GM23248 (cell line): ENCODE results near the gene ACACA. TPM values are rescaled to one million over a fixed set of nuclear protein-coding genes. Genes with fewer than 3 reads are reported as not detected.
A peak's percentile ranks its signal among the peaks of the same experiment; 100 is the strongest.

Experiments used
- DNase-seq: peaks from one replicate; pipeline ENCODE4 v3.0.0-alpha.2; 2015
- H2AFZ ChIP-seq: fragments of 200-600 bp; sonication (generic); 2 replicates; pipeline ENCODE4 v1.6.1; 2016; ENCODE audit warnings: antibody characterized with exemption
- H3F3A ChIP-seq: fragments of 200-600 bp; sonication (generic); 2 replicates; pipeline ENCODE4 v1.6.1; 2016; ENCODE audit warnings: mild to moderate bottlenecking, antibody characterized with exemption, mixed run types; ENCODE audit not compliant: insufficient read depth
- H3K27ac ChIP-seq: fragments of 200-600 bp; sonication (generic); 2 replicates; pipeline ENCODE4 v1.5.1; 2016; ENCODE audit warnings: mild to moderate bottlenecking
- H3K27me3 ChIP-seq: fragments of 200-600 bp; sonication (generic); replicated peaks from 2 replicates; pipeline ENCODE4 v1.6.1; 2016; ENCODE audit warnings: mild to moderate bottlenecking; ENCODE audit not compliant: insufficient read depth
- H3K36me3 ChIP-seq: fragments of 200-600 bp; sonication (generic); 2 replicates; pipeline ENCODE4 v1.6.1; 2016; ENCODE audit warnings: low read depth, mild to moderate bottlenecking
- H3K4me1 ChIP-seq: fragments of 200-600 bp; sonication (generic); 2 replicates; pipeline ENCODE4 v1.6.1; 2016; ENCODE audit warnings: mild to moderate bottlenecking; ENCODE audit not compliant: insufficient read depth
- H3K4me2 ChIP-seq: fragments of 200-600 bp; sonication (generic); one replicate; pipeline ENCODE4 v1.6.1; 2016; ENCODE audit warnings: mild to moderate bottlenecking; ENCODE audit not compliant: unreplicated experiment
- H3K4me3 ChIP-seq: fragments of 200-600 bp; sonication (generic); 2 replicates; pipeline ENCODE4 v1.5.1; 2016; ENCODE audit warnings: mild to moderate bottlenecking
- H3K79me2 ChIP-seq: fragments of 200-600 bp; sonication (generic); 2 replicates; pipeline ENCODE4 v1.6.1; 2016; ENCODE audit warnings: mild to moderate bottlenecking; ENCODE audit not compliant: insufficient read depth
- H3K9ac ChIP-seq: fragments of 200-600 bp; sonication (generic); 2 replicates; pipeline ENCODE4 v1.6.1; 2016; ENCODE audit warnings: mild to moderate bottlenecking
- H3K9me2 ChIP-seq: fragments of 200-600 bp; sonication (generic); 2 replicates; pipeline ENCODE4 v1.6.1; 2016; ENCODE audit warnings: mixed run types, mild to moderate bottlenecking, moderate library complexity; ENCODE audit not compliant: insufficient read depth
- H3K9me3 ChIP-seq: fragments of 200-600 bp; sonication (generic); one replicate; pipeline ENCODE4 v1.6.1; 2017; ENCODE audit warnings: low read depth
- H4K20me1 ChIP-seq: fragments of 200-600 bp; sonication (generic); 2 replicates; pipeline ENCODE4 v1.6.0; 2016; ENCODE audit not compliant: insufficient read depth
- EZH2 ChIP-seq: fragments of 200-600 bp; sonication (generic); IDR thresholded peaks from 2 replicates; pipeline ENCODE4 v1.6.1; 2018; ENCODE audit warnings: antibody characterized with exemption, mild to moderate bottlenecking; ENCODE audit not compliant: insufficient read depth, poor library complexity, severe bottlenecking
- EZH2phosphoT487 ChIP-seq: fragments of 200-600 bp; sonication (generic); IDR thresholded peaks from 2 replicates; pipeline ENCODE4 v1.6.1; 2018; ENCODE audit warnings: antibody characterized with exemption, moderate library complexity, mild to moderate bottlenecking, low read depth; ENCODE audit not compliant: insufficient read depth
- WGBS, 2 experiments: methylation state at CpG; one replicate each; pipeline ENCODE4 v1.1.6; 2015 to 2017; ENCODE audit warnings: low lambda C conversion rate in 2 of 2, low coverage in 1 of 2; ENCODE audit errors: missing lambda C conversion rate in 2 of 2; 5-methylcytosine and 5-hydroxymethylcytosine counted together
- in situ Hi-C: fragments of 300-500 bp; cut with MboI; formaldehyde crosslinking; loops from 2 replicates; pipeline ENCODE4 v1.15.0; 2020
- polyA plus RNA-seq: library from polyadenylated mRNA; unstranded; fragments of >200 nt; fragmentation: Nextera tagmentation; extraction: Ambion mirVana; gene quantifications from 2 replicates; pipeline ENCODE4 v1.2.1, GENCODE V29; 2016
- total RNA-seq: library from RNA; depleted of rRNA; stranded (reverse); fragments of >200 nt; shearing (Covaris generic); gene quantifications from 2 replicates; pipeline ENCODE4 v1.2.3, GENCODE V29; 2014

The ACACA gene
- total and polyA plus RNA-seq, 2 experiments from 2014 or later = 10.2 to 21.9 TPM

- 93 to 100% methylated on average over 4 of the region's 4 CpGs for WGBS, 2 experiments
- H3F3A ChIP-seq = no peaks in the 10 kb centered on the region
- no peak overlapping the region for H3K4me2 ChIP-seq
- TF ChIP-seq EZH2 (no peak), EZH2phosphoT487 (no peak)
- H3K9me2 ChIP-seq = no peaks in the 10 kb centered on the region
- no peaks in the 10 kb centered on the region for H3K9me3 ChIP-seq
- no peaks in the 10 kb centered on the region for H4K20me1 ChIP-seq
- DNase-seq = peak; percentile 1
- H3K79me2 ChIP-seq = peaks cover 50% of the 10 kb centered on the region
- no peaks in the 10 kb centered on the region for H3K4me1 ChIP-seq
- H3K9ac ChIP-seq = no peak overlapping the region
- H3K27me3 ChIP-seq = no peaks in the 10 kb centered on the region
- in situ Hi-C loops = no loop called here
- no peaks in the 10 kb centered on the region for H3K36me3 ChIP-seq
- no peak overlapping the region for H2AFZ ChIP-seq
- no peak overlapping the region for H3K4me3 ChIP-seq
- no peak overlapping the region for H3K27ac ChIP-seq
These were observed 62.1 kb downstream of the ACACA start for GRCh38 chr17:37344519-37344918.

GRCh38 chr17:37342589-37342988 lies 64.0 kb downstream of the ACACA start:
- Histone ChIP-seq H3K79me2 (peaks cover 40% of the 10 kb centered on the region), H3K4me2 (no peak overlapping the region), H3K9me3 (no peaks in the 10 kb centered on the region), H3K36me3 (no peaks in the 10 kb centered on the region), H3F3A (no peaks in the 10 kb centered on the region), H3K4me3 (no peak overlapping the region), H3K4me1 (no peaks in the 10 kb centered on the region), H3K9me2 (no peaks in the 10 kb centered on the region), H2AFZ (no peak overlapping the region), H3K9ac (no peak overlapping the region), H4K20me1 (no peaks in the 10 kb centered on the region), H3K27me3 (no peaks in the 10 kb centered on the region), H3K27ac (no peak overlapping the region)
- no peak for DNase-seq
- no peak for TF ChIP-seq EZH2phosphoT487
- no peak for TF ChIP-seq EZH2
- WGBS, 2 experiments = 97 to 100% methylated on average over 2 of the region's 2 CpGs
- in situ Hi-C loops = no loop called here

- 94 to 96% methylated on average over 2 of the region's 2 CpGs for WGBS, 2 experiments
- no peaks in the 10 kb centered on the region for H3K36me3 ChIP-seq
- peaks cover 41% of the 10 kb centered on the region for H3K79me2 ChIP-seq
- H3K9me3 ChIP-seq = no peaks in the 10 kb centered on the region
- H3K9me2 ChIP-seq = no peaks in the 10 kb centered on the region
- no peak overlapping the region for H3K27ac ChIP-seq
- no peak overlapping the region for H2AFZ ChIP-seq
- no peak overlapping the region for H3K9ac ChIP-seq
- H4K20me1 ChIP-seq = no peaks in the 10 kb centered on the region
- H3K4me1 ChIP-seq = no peaks in the 10 kb centered on the region
- in situ Hi-C loops = no loop called here
- no peak for DNase-seq
- no peak overlapping the region for H3K4me3 ChIP-seq
- TF ChIP-seq EZH2 = no peak
- no peak for TF ChIP-seq EZH2phosphoT487
- H3K27me3 ChIP-seq = no peaks in the 10 kb centered on the region
- no peaks in the 10 kb centered on the region for H3F3A ChIP-seq
- no peak overlapping the region for H3K4me2 ChIP-seq
These were observed 65.8 kb downstream of the ACACA start for GRCh38 chr17:37340804-37341203.

- no peaks in the 10 kb centered on the region for H3K36me3 ChIP-seq
- H3K27ac ChIP-seq = no peak overlapping the region
- no peaks in the 10 kb centered on the region for H3K9me2 ChIP-seq
- in situ Hi-C loops = no loop called here
- WGBS, 2 experiments = 53 to 57% methylated on average over 3 of the region's 3 CpGs
- no peak for DNase-seq
- no peaks in the 10 kb centered on the region for H3K4me1 ChIP-seq
- H3K9ac ChIP-seq = no peak overlapping the region
- H3K9me3 ChIP-seq = no peaks in the 10 kb centered on the region
- H3K4me3 ChIP-seq = no peak overlapping the region
- H2AFZ ChIP-seq = no peak overlapping the region
- no peaks in the 10 kb centered on the region for H3F3A ChIP-seq
- no peaks in the 10 kb centered on the region for H4K20me1 ChIP-seq
- no peaks in the 10 kb centered on the region for H3K27me3 ChIP-seq
- no peak overlapping the region for H3K4me2 ChIP-seq
- H3K79me2 ChIP-seq = peaks cover 27% of the 10 kb centered on the region
- no peak for TF ChIP-seq EZH2
- no peak for TF ChIP-seq EZH2phosphoT487
These were observed 67.3 kb downstream of the ACACA start for GRCh38 chr17:37339321-37339720.

GRCh38 chr17:37338847-37339246 lies 67.8 kb downstream of the ACACA start:
- H2AFZ ChIP-seq = no peak overlapping the region
- no peak for DNase-seq
- H3K27me3 ChIP-seq = no peaks in the 10 kb centered on the region
- H3K9ac ChIP-seq = no peak overlapping the region
- no peaks in the 10 kb centered on the region for H3K4me1 ChIP-seq
- no peaks in the 10 kb centered on the region for H3F3A ChIP-seq
- no peak overlapping the region for H3K4me3 ChIP-seq
- H3K27ac ChIP-seq = no peak overlapping the region
- H3K79me2 ChIP-seq = peaks cover 24% of the 10 kb centered on the region
- no peaks in the 10 kb centered on the region for H3K9me3 ChIP-seq
- 94 to 95% methylated on average over 3 of the region's 3 CpGs for WGBS, 2 experiments
- no peak overlapping the region for H3K4me2 ChIP-seq
- H3K36me3 ChIP-seq = no peaks in the 10 kb centered on the region
- in situ Hi-C loops = no loop called here
- H3K9me2 ChIP-seq = no peaks in the 10 kb centered on the region
- no peaks in the 10 kb centered on the region for H4K20me1 ChIP-seq
- TF ChIP-seq EZH2phosphoT487 (no peak), EZH2 (no peak)
